GM23248 (cell line): ENCODE measurements around the gene GDI1. TPM values are rescaled to one million over a fixed set of nuclear protein-coding genes. Genes with fewer than 3 reads are reported as not detected.

ENCODE experiments used
- DNase-seq: peaks from one replicate; pipeline ENCODE4 v3.0.0-alpha.2; 2015
- H2AFZ ChIP-seq: fragments of 200-600 bp; sonication (generic); 2 replicates; pipeline ENCODE4 v1.6.1; 2016; ENCODE audit warnings: antibody characterized with exemption
- H3F3A ChIP-seq: fragments of 200-600 bp; sonication (generic); 2 replicates; pipeline ENCODE4 v1.6.1; 2016; ENCODE audit warnings: mild to moderate bottlenecking, antibody characterized with exemption, mixed run types; ENCODE audit not compliant: insufficient read depth
- H3K27ac ChIP-seq: fragments of 200-600 bp; sonication (generic); 2 replicates; pipeline ENCODE4 v1.5.1; 2016; ENCODE audit warnings: mild to moderate bottlenecking
- H3K27me3 ChIP-seq: fragments of 200-600 bp; sonication (generic); replicated peaks from 2 replicates; pipeline ENCODE4 v1.6.1; 2016; ENCODE audit warnings: mild to moderate bottlenecking; ENCODE audit not compliant: insufficient read depth
- H3K36me3 ChIP-seq: fragments of 200-600 bp; sonication (generic); 2 replicates; pipeline ENCODE4 v1.6.1; 2016; ENCODE audit warnings: low read depth, mild to moderate bottlenecking
- H3K4me1 ChIP-seq: fragments of 200-600 bp; sonication (generic); 2 replicates; pipeline ENCODE4 v1.6.1; 2016; ENCODE audit warnings: mild to moderate bottlenecking; ENCODE audit not compliant: insufficient read depth
- H3K4me2 ChIP-seq: fragments of 200-600 bp; sonication (generic); one replicate; pipeline ENCODE4 v1.6.1; 2016; ENCODE audit warnings: mild to moderate bottlenecking; ENCODE audit not compliant: unreplicated experiment
- H3K4me3 ChIP-seq: fragments of 200-600 bp; sonication (generic); 2 replicates; pipeline ENCODE4 v1.5.1; 2016; ENCODE audit warnings: mild to moderate bottlenecking
- H3K79me2 ChIP-seq: fragments of 200-600 bp; sonication (generic); 2 replicates; pipeline ENCODE4 v1.6.1; 2016; ENCODE audit warnings: mild to moderate bottlenecking; ENCODE audit not compliant: insufficient read depth
- H3K9ac ChIP-seq: fragments of 200-600 bp; sonication (generic); 2 replicates; pipeline ENCODE4 v1.6.1; 2016; ENCODE audit warnings: mild to moderate bottlenecking
- H3K9me2 ChIP-seq: fragments of 200-600 bp; sonication (generic); 2 replicates; pipeline ENCODE4 v1.6.1; 2016; ENCODE audit warnings: mixed run types, mild to moderate bottlenecking, moderate library complexity; ENCODE audit not compliant: insufficient read depth
- H3K9me3 ChIP-seq: fragments of 200-600 bp; sonication (generic); one replicate; pipeline ENCODE4 v1.6.1; 2017; ENCODE audit warnings: low read depth
- H4K20me1 ChIP-seq: fragments of 200-600 bp; sonication (generic); 2 replicates; pipeline ENCODE4 v1.6.0; 2016; ENCODE audit not compliant: insufficient read depth
- EZH2 ChIP-seq: fragments of 200-600 bp; sonication (generic); IDR thresholded peaks from 2 replicates; pipeline ENCODE4 v1.6.1; 2018; ENCODE audit warnings: antibody characterized with exemption, mild to moderate bottlenecking; ENCODE audit not compliant: insufficient read depth, poor library complexity, severe bottlenecking
- EZH2phosphoT487 ChIP-seq: fragments of 200-600 bp; sonication (generic); IDR thresholded peaks from 2 replicates; pipeline ENCODE4 v1.6.1; 2018; ENCODE audit warnings: antibody characterized with exemption, moderate library complexity, mild to moderate bottlenecking, low read depth; ENCODE audit not compliant: insufficient read depth
- WGBS, 2 experiments: methylation state at CpG; one replicate each; pipeline ENCODE4 v1.1.6; 2015 to 2017; ENCODE audit warnings: low lambda C conversion rate in 2 of 2, low coverage in 1 of 2; ENCODE audit errors: missing lambda C conversion rate in 2 of 2; 5-methylcytosine and 5-hydroxymethylcytosine counted together
- in situ Hi-C: fragments of 300-500 bp; cut with MboI; formaldehyde crosslinking; loops from 2 replicates; pipeline ENCODE4 v1.15.0; 2020
- polyA plus RNA-seq: library from polyadenylated mRNA; unstranded; fragments of >200 nt; fragmentation: Nextera tagmentation; extraction: Ambion mirVana; gene quantifications from 2 replicates; pipeline ENCODE4 v1.2.1, GENCODE V29; 2016
- total RNA-seq: library from RNA; depleted of rRNA; stranded (reverse); fragments of >200 nt; shearing (Covaris generic); gene quantifications from 2 replicates; pipeline ENCODE4 v1.2.3, GENCODE V29; 2014

The GDI1 gene
- total and polyA plus RNA-seq, 2 experiments from 2014 or later: 87.1 to 196 TPM

GRCh38 chrX:154460326-154460725 lies 23.4 kb downstream of the GDI1 start:
- no peak overlapping the region for H3K27ac ChIP-seq
- no peaks in the 10 kb centered on the region for H3K9me2 ChIP-seq
- peak; percentile 27 for DNase-seq
- H3K9me3 ChIP-seq: no peaks in the 10 kb centered on the region
- no peak overlapping the region for H2AFZ ChIP-seq
- H3K9ac ChIP-seq: peak overlapping the region; percentile 90
- in situ Hi-C loops: no loop called here
- no peaks in the 10 kb centered on the region for H3K27me3 ChIP-seq
- H3K79me2 ChIP-seq: peaks cover 59% of the 10 kb centered on the region
- H3K4me2 ChIP-seq: peak overlapping the region; percentile 78
- WGBS, 2 experiments: 76 to 90% methylated on average over 3 of the region's 26 CpGs
- H3F3A ChIP-seq: no peaks in the 10 kb centered on the region
- H3K4me3 ChIP-seq: peak overlapping the region; percentile 90
- H4K20me1 ChIP-seq: no peaks in the 10 kb centered on the region
- TF ChIP-seq EZH2 (no peak), EZH2phosphoT487 (no peak)
- no peaks in the 10 kb centered on the region for H3K4me1 ChIP-seq
- no peaks in the 10 kb centered on the region for H3K36me3 ChIP-seq

- no peak for TF ChIP-seq EZH2phosphoT487
- TF ChIP-seq EZH2: no peak
- 80 to 84% methylated on average over 4 to 8 of the region's 8 CpGs for WGBS, 2 experiments
- Histone ChIP-seq H3K9ac (no peak overlapping the region), H3K4me2 (no peak overlapping the region), H3K27ac (no peak overlapping the region), H3K9me3 (no peaks in the 10 kb centered on the region), H3F3A (no peaks in the 10 kb centered on the region), H3K27me3 (no peaks in the 10 kb centered on the region), H2AFZ (no peak overlapping the region), H4K20me1 (no peaks in the 10 kb centered on the region), H3K4me3 (no peak overlapping the region), H3K36me3 (no peaks in the 10 kb centered on the region), H3K79me2 (peaks cover 59% of the 10 kb centered on the region), H3K9me2 (no peaks in the 10 kb centered on the region), H3K4me1 (no peaks in the 10 kb centered on the region)
- in situ Hi-C loops: no loop called here
- DNase-seq: no peak
Measured at GRCh38 chrX:154462396-154462795, 25.4 kb downstream of the GDI1 start.

- no peak overlapping the region for H3K4me2 ChIP-seq
- TF ChIP-seq EZH2 (no peak), EZH2phosphoT487 (no peak)
- in situ Hi-C loops: no loop called here
- no peak overlapping the region for H2AFZ ChIP-seq
- H4K20me1 ChIP-seq: no peaks in the 10 kb centered on the region
- no peak overlapping the region for H3K4me3 ChIP-seq
- H3K36me3 ChIP-seq: no peaks in the 10 kb centered on the region
- WGBS, 2 experiments: 91 to 100% methylated on average over 3 to 6 of the region's 36 CpGs
- H3K27ac ChIP-seq: no peak overlapping the region
- H3K9ac ChIP-seq: no peak overlapping the region
- no peaks in the 10 kb centered on the region for H3K9me2 ChIP-seq
- no peaks in the 10 kb centered on the region for H3K9me3 ChIP-seq
- peaks cover 54% of the 10 kb centered on the region for H3K79me2 ChIP-seq
- no peaks in the 10 kb centered on the region for H3K4me1 ChIP-seq
- H3F3A ChIP-seq: no peaks in the 10 kb centered on the region
- H3K27me3 ChIP-seq: no peaks in the 10 kb centered on the region
- no peak for DNase-seq
Measured at GRCh38 chrX:154463611-154464220, 26.8 kb downstream of the GDI1 start.

- Histone ChIP-seq H3F3A (no peaks in the 10 kb centered on the region), H3K9me3 (no peaks in the 10 kb centered on the region), H3K9me2 (no peaks in the 10 kb centered on the region), H3K27ac (no peak overlapping the region), H2AFZ (no peak overlapping the region), H3K36me3 (no peaks in the 10 kb centered on the region), H3K4me2 (no peak overlapping the region), H3K9ac (no peak overlapping the region), H3K4me3 (no peak overlapping the region), H3K79me2 (peaks cover 42% of the 10 kb centered on the region), H3K27me3 (no peaks in the 10 kb centered on the region), H4K20me1 (no peaks in the 10 kb centered on the region), H3K4me1 (no peaks in the 10 kb centered on the region)
- no peak for DNase-seq
- WGBS, 2 experiments: 96 to 97% methylated on average over 8 to 10 of the region's 28 CpGs
- in situ Hi-C loops: no loop called here
- TF ChIP-seq EZH2 (no peak), EZH2phosphoT487 (no peak)
Measured at GRCh38 chrX:154464806-154465365, 27.9 kb downstream of the GDI1 start.
